Activated T-helper 1 cell treated with Interleukin-2 at 50 U/mL for 16 hours (primary cell): Measurements from ENCODE around the gene PSMC3.

Source experiments
- DNase-seq: peaks from one replicate; pipeline ENCODE4 v3.0.0-alpha.2; 2020; ENCODE audit warnings: low read depth

PSMC3 gene

DNA sequence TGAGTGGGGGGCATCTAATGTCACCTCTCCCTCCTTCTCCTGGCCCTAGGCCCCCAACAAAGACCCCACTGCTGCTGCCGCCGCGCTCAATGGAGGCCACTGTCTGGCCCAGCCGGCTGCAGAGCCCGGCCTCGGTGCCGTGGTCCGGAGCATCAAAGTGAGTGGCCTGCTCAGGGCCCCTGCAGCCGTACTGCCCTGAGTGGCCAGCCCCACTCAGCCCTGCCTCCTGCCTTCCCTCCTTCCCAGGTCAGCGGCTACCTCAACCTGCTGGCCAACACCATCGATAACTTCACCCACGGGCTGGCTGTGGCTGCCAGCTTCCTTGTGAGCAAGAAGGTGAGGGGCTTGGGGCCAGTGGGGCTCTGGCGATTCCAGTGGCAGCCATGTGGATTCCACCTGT is 12.9 kb downstream of the PSMC3 start:
- DNase-seq = no peak

- DNase-seq = peak; percentile 31
Measured at GRCh38 chr11:47411884-47412746, 14.1 kb downstream of the PSMC3 start.

GRCh38 chr11:47410370-47411264 is 15.6 kb downstream of the PSMC3 start:
- no peak for DNase-seq

DNA sequence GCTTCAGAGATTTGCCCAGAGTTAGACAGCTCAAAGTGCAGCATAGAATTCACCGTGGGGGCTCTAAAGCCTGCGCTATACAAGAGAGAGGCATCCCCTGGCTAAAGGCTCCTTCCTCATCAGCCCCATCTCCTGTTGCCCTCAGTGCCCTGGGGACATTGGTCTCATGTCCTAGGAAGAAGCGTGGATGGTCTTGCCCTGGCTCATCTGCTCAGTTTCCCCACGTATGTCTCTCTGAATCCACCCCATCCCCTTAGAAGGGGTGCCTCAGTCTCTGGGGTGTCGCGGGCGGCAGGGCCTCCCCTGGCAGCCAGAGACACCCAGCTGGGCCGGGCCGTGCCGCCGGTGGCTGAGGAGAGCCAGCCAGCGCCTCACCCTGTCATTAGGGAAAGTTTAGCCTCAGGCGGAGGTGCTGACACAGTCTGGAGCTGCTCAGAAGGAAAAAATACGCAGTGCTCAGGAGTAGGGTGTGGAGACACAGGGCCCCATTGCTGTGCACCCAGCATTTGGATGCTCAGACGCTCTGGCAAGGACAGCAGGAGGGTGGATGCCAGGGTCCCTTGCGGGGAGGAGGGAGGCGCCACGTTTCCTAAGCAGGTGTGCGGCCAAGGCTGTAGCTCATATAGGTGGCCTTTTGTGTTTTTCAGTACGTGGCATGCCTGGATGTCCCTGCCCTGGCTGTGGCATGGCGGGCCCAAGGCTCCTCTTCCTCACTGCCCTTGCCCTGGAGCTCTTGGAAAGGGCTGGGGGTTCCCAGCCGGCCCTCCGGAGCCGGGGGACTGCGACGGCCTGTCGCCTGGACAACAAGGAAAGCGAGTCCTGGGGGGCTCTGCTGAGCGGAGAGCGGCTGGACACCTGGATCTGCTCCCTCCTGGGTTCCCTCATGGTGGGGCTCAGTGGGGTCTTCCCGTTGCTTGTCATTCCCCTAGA is 16.5 kb downstream of the PSMC3 start:
- no peak for DNase-seq

DNA sequence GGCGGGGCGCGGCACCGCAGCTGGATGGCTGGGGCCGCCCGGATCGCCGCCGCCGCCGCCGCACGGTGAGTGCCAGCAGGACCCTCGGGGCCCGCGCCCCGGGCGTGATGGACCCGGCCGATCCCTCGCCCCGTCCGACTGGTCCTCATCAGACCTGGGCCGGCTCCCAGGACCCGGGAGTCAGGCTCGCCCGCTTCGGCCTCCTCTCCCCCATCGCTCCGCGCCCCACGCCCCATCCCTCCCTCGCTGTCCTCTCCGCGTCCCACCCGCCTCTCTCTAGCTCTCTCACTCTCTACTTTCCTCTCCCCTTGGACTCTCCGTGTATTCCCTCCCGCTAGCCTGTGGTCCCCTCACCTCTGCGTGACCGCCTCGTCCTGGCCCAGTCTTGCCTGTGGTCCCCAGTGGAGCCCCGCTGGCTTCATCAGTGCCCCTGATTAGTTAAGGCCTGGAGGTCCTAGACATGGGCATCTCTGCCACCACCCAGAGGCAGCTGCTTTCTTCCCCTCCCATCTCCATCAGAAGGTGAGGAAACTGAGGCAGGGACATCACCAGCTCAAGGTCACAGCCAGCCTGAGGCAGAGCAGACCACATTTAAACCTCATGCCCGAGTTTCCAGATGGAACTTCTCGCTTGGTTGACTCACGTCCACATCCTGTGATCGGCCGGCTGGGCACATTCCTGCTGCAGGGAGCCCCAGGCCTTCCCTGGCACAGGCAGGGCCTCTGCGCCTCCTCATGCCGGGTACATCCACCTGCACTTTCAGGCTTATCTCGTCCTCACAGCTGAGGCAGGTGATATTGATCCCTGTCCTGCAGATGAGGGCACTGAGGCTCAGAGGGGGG is 17.4 kb downstream of the PSMC3 start:
- DNase-seq = no peak

DNA sequence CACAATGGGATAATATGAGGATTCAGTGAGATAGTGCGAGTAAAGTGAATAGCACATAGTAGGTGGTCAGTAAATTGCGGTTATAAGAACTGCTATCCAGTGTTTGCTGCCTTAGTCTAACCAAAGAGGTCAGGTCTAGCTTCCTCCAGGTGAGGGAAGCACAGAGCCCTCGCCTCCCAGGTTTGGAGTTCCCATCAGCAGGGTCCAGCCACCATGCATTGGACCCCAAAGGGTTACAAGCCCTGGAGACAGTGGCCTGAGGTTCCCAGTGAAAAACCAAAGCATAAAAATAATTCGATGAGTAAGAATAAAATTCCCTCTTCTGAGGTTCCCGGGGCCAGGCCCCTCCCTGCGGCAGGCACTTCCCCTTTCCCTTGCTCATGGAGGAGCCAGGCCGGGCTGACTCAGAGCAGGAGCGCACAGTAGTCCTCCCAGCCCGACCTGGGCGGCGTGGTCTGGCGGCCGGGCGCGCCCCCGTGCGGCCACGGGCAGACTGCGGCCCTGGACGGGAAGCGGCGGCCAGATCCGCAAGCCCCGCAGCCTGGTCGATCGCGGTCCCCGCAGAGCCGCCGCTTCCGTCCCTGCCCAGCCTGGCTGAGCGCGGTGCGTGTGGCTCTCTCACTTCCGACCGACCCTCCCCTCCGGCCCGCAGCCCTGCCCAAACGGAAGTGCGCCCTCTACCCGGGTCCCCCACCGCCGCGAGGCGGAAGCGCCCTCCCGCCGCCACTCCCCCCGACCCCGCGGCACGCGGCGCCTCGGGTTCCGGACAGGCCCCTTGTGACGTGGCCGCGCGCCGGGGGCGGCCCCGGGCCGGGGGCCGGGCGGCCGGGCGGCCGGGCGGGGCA is 18.3 kb downstream of the PSMC3 start, which contains the start of gene SLC39A13:
Gene SLC39A13, plus strand, starts transcription at position 845 of the 845 bp plus-strand sequence. CDS start 1,505 bp downstream, outside the sequence.
- peak; percentile 90 for DNase-seq

DNA sequence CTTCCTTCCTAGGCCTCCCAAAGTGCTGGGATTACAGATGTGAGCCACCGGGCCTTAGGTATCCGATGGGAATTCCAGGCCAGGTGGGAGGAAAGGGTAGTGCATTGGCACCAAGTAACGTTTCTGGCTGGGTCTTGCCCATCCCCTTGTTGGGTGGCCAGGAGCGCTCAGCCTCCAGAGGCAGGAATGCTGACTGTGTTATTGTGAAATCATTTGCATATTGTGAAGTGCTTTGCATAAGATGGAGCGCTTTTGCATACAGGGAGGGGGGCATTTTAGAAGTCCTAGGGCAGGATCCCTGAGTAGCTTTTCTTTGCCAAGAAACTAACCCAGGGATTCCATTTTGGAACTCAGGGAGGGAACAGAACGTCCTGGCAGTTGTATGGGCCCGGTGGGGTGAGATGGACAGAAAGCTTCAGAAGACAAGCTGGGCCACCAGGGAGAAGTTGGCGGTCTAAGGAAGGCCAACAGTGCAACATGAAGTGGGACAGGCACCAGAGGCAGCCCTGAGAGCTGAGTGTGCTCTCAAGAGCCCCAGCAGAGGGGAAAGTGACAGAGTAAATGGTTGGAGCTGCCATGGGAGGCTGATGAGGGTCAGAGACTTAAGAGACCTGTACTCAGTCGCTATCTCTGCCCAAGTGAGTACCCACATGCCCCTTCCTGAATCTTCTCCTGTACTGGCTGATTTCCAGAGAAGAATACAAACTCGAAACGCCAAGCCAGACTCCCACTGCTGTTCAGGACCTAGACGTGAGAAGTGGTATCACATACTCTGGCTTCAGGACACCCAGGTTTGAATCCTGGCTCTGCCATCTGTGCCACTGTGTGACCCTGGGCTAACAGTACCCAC is 19.1 kb downstream of the PSMC3 start:
- DNase-seq = no peak

DNA sequence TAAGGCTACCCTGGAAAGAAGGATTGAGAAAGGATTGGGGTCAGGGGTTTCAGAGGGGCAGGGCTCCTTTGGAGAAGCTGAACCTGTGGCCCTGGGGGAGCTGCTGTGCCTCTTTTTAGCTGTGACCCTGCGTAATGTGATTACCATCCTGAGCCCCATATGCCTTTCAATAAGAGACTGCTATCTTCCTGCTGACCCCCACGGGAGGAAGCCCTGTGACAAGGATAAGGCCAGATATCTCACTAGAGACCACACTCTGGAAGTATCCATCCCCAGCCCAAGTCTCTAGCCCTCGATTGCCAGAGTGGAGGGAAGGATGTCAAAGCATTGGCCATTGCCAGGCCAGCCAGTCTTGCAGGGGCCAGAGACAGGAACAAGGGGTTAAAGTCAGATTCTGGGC is 22.7 kb downstream of the PSMC3 start:
- no peak for DNase-seq

- DNase-seq = no peak
Measured at GRCh38 chr11:47403135-47403534, 23.1 kb downstream of the PSMC3 start.

GRCh38 chr11:47400768-47401279 is 25.4 kb downstream of the PSMC3 start:
- DNase-seq = no peak

GRCh38 chr11:47399860-47400767 is 26.1 kb downstream of the PSMC3 start:
- DNase-seq = peak; percentile 42

GRCh38 chr11:47398551-47398950 is 27.7 kb downstream of the PSMC3 start:
- no peak for DNase-seq

- no peak for DNase-seq
Measured at GRCh38 chr11:47398011-47398410, 28.2 kb downstream of the PSMC3 start.

DNA sequence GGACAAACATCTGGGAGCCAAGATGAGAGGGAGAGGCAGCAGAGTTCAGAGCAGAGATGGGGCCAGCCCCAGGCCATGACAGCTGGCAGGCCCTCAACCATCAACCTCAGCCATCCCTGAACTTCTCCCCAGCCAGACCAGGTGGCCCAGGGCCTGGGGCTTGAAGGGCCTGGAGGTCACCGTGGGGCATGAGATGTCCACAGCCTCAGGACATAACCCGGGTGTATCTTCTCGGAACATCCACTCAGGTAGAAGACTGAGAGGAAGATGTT is 30.3 kb downstream of the PSMC3 start:
- DNase-seq = no peak

DNA sequence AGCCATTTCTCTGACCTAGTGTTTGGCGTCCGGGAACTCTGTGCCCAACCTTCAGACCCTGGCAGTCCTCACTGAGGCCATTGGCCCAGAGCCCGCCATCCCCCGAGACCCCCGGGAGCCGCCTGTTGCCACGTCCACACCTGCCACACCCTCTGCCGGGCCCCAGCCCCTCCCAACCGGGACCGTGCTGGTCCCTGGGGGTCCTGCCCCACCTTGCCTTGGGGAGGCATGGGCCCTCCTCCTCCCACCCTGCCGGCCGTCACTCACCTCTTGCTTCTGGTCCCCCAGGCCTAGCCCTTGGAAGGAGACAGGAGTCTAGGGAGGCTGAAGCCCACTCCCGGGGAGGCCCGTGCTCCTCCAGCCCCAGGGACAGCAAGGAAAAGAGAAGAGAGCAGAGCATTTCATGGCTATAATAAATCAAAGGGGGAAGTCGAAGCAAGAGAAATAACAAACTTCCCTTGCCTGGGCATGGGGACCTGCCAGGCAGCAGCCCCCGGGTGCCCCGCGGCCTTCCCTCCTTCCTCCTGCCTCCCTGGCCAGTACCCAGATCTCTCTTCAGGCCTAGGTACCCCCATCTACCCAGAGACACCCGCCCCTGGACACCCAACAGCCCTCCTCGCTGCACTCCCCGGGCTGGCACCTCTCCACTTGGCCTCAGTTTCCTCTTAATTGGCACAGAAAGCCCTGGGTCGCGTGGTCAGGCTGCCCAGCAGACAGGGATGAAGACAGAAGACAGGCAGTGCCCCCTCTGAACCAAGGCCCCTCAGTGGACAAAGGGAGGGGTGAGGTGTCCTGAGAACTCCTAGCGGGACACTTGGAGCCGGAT is 30.8 kb downstream of the PSMC3 start:
- no peak for DNase-seq

DNA sequence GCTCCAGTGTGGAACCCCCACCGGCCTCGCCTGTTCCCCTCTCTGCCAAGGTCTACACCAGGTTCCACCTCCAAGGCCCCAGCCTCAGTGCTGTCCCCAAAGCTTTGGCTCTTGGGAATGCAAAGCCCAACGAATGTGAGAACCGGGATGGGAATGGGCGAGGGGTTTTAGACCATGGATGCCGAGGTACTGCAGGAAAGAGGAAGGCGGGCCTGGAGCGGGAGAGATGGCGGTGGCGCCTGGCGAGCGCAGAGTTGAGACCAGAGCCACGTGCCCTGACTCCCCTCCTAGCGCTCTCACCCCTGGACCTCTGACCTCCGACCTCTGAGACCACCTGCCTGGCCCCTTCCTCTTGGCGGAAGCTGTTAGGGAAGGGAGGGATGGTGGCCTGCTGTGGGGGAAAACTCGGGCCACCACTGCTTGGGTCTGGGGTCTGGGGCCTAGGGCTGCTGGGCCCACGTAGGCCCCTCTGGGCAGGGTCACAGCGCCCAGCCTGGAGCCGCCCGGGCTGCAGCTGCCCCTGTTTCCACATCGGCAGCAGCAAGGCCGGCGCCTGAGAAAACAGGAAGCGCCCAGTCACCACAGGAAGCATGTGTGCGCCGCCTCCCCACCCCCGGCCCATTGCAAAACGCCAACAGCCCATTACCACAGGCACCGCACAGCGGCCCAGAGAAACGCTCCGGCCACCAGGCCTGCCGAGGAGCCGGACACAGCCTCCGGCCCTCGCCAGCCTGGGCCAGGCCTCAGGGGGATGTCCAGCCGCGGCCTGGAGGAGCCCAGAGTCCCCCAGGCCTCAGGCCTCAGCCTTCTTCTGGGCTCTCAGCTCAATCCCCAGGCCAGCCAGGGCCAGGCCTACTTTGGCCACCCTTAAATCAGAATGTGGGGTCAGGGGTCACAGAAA is 31.7 kb downstream of the PSMC3 start:
- peak; percentile 57 for DNase-seq
